ENCODE results near the gene DDX31. TPM values are rescaled to one million over a fixed set of nuclear protein-coding genes. Genes with fewer than 3 reads are reported as not detected.

Gene DDX31
- total RNA-seq, 1 experiment from 2014 or later, result 26.2 TPM

DNA sequence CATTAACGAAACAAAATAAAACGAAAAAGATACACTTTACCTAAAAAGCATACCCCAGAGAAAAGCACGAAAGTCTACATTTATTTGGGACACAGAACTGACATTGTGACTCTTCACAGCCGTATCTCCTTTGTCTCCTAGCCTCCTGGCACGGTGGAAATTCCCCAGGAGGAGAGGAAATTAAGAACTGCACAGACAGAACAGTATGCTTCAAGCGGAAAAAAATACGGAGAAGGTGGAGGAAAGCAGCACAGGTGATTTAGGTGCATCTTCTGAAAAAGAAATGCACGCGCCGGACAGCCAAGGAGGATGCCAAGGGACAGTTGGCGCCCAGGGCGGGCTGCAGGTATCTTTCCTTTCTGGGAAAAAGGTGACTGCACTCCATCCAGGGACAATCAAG, 32.0 kb downstream of the DDX31 start (continued):
- TF ChIP-seq ZMAT4 (CRISPR knock-in tag; IDR thresholded peaks at IDR 0.05) (no peak), ZBTB21 (CRISPR knock-in tag; IDR thresholded peaks at IDR 0.05; ENCODE audit: borderline replicate concordance) (no peak), PRRX2 (CRISPR knock-in tag; IDR thresholded peaks at IDR 0.05) (no peak), ZNF396 (CRISPR knock-in tag; IDR thresholded peaks at IDR 0.05; ENCODE audit: borderline replicate concordance) (no peak), FOXJ3 (CRISPR knock-in tag; IDR thresholded peaks at IDR 0.05; ENCODE audit: borderline replicate concordance) (no peak), NR3C1 (CRISPR knock-in tag; conservative IDR thresholded peaks at IDR 0.05; ENCODE audit: low read depth) (no peak), ZNF416 (CRISPR knock-in tag; IDR thresholded peaks at IDR 0.05) (no peak), FOXK1 (CRISPR knock-in tag; IDR thresholded peaks at IDR 0.05) (no peak), FOXP1 (CRISPR knock-in tag; IDR thresholded peaks at IDR 0.05; ENCODE audit: borderline replicate concordance) (no peak), NR1H2 (CRISPR knock-in tag; IDR thresholded peaks at IDR 0.05) (no peak), CTCF (IDR thresholded peaks at IDR 0.05) (no peak)
- TF ChIP-seq, protein P1, sequence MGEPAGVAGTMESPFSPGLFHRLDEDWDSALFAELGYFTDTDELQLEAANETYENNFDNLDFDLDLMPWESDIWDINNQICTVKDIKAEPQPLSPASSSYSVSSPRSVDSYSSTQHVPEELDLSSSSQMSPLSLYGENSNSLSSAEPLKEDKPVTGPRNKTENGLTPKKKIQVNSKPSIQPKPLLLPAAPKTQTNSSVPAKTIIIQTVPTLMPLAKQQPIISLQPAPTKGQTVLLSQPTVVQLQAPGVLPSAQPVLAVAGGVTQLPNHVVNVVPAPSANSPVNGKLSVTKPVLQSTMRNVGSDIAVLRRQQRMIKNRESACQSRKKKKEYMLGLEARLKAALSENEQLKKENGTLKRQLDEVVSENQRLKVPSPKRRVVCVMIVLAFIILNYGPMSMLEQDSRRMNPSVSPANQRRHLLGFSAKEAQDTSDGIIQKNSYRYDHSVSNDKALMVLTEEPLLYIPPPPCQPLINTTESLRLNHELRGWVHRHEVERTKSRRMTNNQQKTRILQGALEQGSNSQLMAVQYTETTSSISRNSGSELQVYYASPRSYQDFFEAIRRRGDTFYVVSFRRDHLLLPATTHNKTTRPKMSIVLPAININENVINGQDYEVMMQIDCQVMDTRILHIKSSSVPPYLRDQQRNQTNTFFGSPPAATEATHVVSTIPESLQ (CRISPR knock-in tag; IDR thresholded peaks at IDR 0.05), result no peak
- TF ChIP-seq, protein P2, sequence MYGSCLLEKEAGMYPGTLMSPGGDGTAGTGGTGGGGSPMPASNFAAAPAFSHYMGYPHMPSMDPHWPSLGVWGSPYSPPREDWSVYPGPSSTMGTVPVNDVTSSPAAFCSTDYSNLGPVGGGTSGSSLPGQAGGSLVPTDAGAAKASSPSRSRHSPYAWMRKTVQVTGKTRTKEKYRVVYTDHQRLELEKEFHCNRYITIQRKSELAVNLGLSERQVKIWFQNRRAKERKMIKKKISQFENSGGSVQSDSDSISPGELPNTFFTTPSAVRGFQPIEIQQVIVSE (CRISPR knock-in tag; IDR thresholded peaks at IDR 0.05; ENCODE audit: borderline replicate concordance), result no peak
- TF ChIP-seq, protein P3, sequence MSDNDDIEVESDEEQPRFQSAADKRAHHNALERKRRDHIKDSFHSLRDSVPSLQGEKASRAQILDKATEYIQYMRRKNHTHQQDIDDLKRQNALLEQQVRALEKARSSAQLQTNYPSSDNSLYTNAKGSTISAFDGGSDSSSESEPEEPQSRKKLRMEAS (CRISPR knock-in tag; IDR thresholded peaks at IDR 0.05), result no peak

- H3K27me3 Mint-ChIP-seq (ENCODE audit: low read depth), result no peaks in the 10 kb centered on the region
- no peaks in the 10 kb centered on the region for H3K9me3 Mint-ChIP-seq
- H3K4me3 Mint-ChIP-seq, result no peak overlapping the region
- ChIA-PET CTCF (no interaction called here), POLR2A (no interaction called here)
- DNase-seq (ENCODE audit: low spot score) (no peak), ATAC-seq (no peak)
- no peaks in the 10 kb centered on the region for H3K4me1 Mint-ChIP-seq
- TF ChIP-seq TP53 (CRISPR knock-in tag; IDR thresholded peaks at IDR 0.05), result no peak
- TF ChIP-seq, protein P4, sequence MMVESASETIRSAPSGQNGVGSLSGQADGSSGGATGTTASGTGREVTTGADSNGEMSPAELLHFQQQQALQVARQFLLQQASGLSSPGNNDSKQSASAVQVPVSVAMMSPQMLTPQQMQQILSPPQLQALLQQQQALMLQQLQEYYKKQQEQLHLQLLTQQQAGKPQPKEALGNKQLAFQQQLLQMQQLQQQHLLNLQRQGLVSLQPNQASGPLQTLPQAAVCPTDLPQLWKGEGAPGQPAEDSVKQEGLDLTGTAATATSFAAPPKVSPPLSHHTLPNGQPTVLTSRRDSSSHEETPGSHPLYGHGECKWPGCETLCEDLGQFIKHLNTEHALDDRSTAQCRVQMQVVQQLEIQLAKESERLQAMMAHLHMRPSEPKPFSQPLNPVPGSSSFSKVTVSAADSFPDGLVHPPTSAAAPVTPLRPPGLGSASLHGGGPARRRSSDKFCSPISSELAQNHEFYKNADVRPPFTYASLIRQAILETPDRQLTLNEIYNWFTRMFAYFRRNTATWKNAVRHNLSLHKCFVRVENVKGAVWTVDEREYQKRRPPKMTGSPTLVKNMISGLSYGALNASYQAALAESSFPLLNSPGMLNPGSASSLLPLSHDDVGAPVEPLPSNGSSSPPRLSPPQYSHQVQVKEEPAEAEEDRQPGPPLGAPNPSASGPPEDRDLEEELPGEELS (CRISPR knock-in tag; IDR thresholded peaks at IDR 0.05), result no peak
- TF ChIP-seq SMAD3 (CRISPR knock-in tag; IDR thresholded peaks at IDR 0.05; ENCODE audit: borderline replicate concordance), result no peak
- no peak for TF ChIP-seq NR1H2 (CRISPR knock-in tag; IDR thresholded peaks at IDR 0.05)
- no peak for TF ChIP-seq ELF4 (CRISPR knock-in tag; IDR thresholded peaks at IDR 0.05; ENCODE audit: low read depth)
- TF ChIP-seq ETV6 (CRISPR knock-in tag; IDR thresholded peaks at IDR 0.05), result no peak
- TF ChIP-seq ZNF671 (CRISPR knock-in tag; IDR thresholded peaks at IDR 0.05), result no peak
- no peak for TF ChIP-seq ZNF121 (CRISPR knock-in tag; IDR thresholded peaks at IDR 0.05)
- TF ChIP-seq, protein P1 (CRISPR knock-in tag; IDR thresholded peaks at IDR 0.05), result no peak
- no peak for TF ChIP-seq PRRX2 (CRISPR knock-in tag; IDR thresholded peaks at IDR 0.05)
- TF ChIP-seq ATF3 (CRISPR knock-in tag; conservative IDR thresholded peaks at IDR 0.05), result no peak
- no peak for TF ChIP-seq USF1 (CRISPR knock-in tag; IDR thresholded peaks at IDR 0.05)
- peaks cover 26% of the 10 kb centered on the region for H3K36me3 Mint-ChIP-seq
- no peak overlapping the region; the same call in 1 of the 2 replicates for H3K27ac Mint-ChIP-seq
Measured at GRCh38 chr9:132637351-132637750, 32.4 kb downstream of the DDX31 start.

Measured in WTC11 (cell line).